Spleen (tissue), 11 donors: Measurements from ENCODE around the gene PPP1R3E. TPM values are rescaled to one million over a fixed set of nuclear protein-coding genes. Genes with fewer than 3 reads are reported as not detected.

Experiments
- DNase-seq: peaks from one replicate; pipeline ENCODE4 v3.0.0-alpha.2; 2020
- H3K27ac ChIP-seq, 8 donors: fragments of 200-600 bp; sonication (generic) in 7 of 8; 1 replicate in 4 of 8; 2 replicates in 4 of 8; pipeline versions ENCODE4 v1.5.0 to v1.8.0; 2016 to 2021; ENCODE audit warnings: inconsistent platforms in 4 of 8, mild to moderate bottlenecking in 4 of 8, moderate library complexity in 1 of 8
- H3K27me3 ChIP-seq, 7 donors: fragments of 200-600 bp; sonication (generic) in 6 of 7; replicated peaks in 1 of 7; 1 replicate in 4 of 7; 2 replicates in 3 of 7; pipeline versions ENCODE4 v1.5.0 to v1.8.0; 2016 to 2021; ENCODE audit warnings: inconsistent platforms in 3 of 7, mild to moderate bottlenecking in 1 of 7
- H3K36me3 ChIP-seq, 6 donors: fragments of 200-600 bp; sonication (generic) in 5 of 6; 1 replicate in 4 of 6; 2 replicates in 2 of 6; pipeline versions ENCODE4 v1.5.0 to v1.8.0; 2016 to 2021; ENCODE audit warnings: inconsistent platforms in 2 of 6
- H3K4me1 ChIP-seq, 6 donors: fragments of 200-600 bp; sonication (generic) in 5 of 6; 1 replicate in 3 of 6; 2 replicates in 3 of 6; pipeline versions ENCODE4 v1.5.0 to v1.8.0; 2016 to 2021; ENCODE audit warnings: inconsistent platforms in 3 of 6
- H3K4me3 ChIP-seq, 8 donors: fragments of 200-600 bp; sonication (generic) in 7 of 8; 1 replicate in 4 of 8; 2 replicates in 4 of 8; pipeline versions ENCODE4 v1.5.0 to v1.8.0; 2016 to 2021; ENCODE audit warnings: inconsistent platforms in 4 of 8, mild to moderate bottlenecking in 4 of 8, moderate library complexity in 2 of 8
- H3K9me3 ChIP-seq, 8 donors: fragments of 200-600 bp; sonication (generic) in 7 of 8; 1 replicate in 4 of 8; 2 replicates in 4 of 8; pipeline versions ENCODE4 v1.5.0 to v1.8.0; 2016 to 2021; ENCODE audit warnings: inconsistent platforms in 4 of 8
- POLR2A ChIP-seq, 3 donors: fragments of 450-650 bp; IDR thresholded peaks; one replicate each; pipeline ENCODE4 v1.5.1; 2017; ENCODE audit warnings: antibody characterized with exemption in 3 of 3, mild to moderate bottlenecking in 1 of 3
- POLR2AphosphoS5 ChIP-seq, 3 donors: sonication (generic); formaldehyde crosslinking; IDR thresholded peaks; one replicate each; pipeline ENCODE4 v1.5.1; 2017; ENCODE audit warnings: antibody characterized with exemption in 3 of 3
- WGBS, 5 donors: extraction: QIAGEN DNeasy Blood & Tissue Kit in 3 of 5; methylation state at CpG; one replicate each; pipeline versions ENCODE4 v1.1.5 to v1.1.7; 2013 to 2018; 5-methylcytosine and 5-hydroxymethylcytosine counted together
- intact Hi-C: fragments of 100-400 bp; cut with DNase I; formaldehyde crosslinking; loops from one replicate; pipeline ENCODE4 v1.15.0; 2023; ENCODE audit warnings: low total_unique reads
- polyA plus RNA-seq, 3 donors: library from polyadenylated mRNA; stranded (reverse); fragments of 200-250 nt; gene quantifications; one replicate each; pipeline ENCODE4 v1.2.1, GENCODE V29; 2013
- total RNA-seq, 7 donors: library from RNA; depleted of rRNA in 3 of 7; stranded (reverse); fragments of >200 nt in 3 of 7; fragmentation: NEBNext Ultra II Directional in 4 of 7; extraction: Animal tissue kit (Norgen Biotek cat#: 25700) in 4 of 7; gene quantifications; one replicate each; pipeline versions ENCODE4 v1.1.0 to v1.2.1, GENCODE V29; 2016 to 2021
- TF ChIP-seq, protein P1 (sequence below), 11 experiments: fragments of 200-600 bp in 7 of 11; fragments of 450-650 bp in 4 of 11; sonication (generic) in 4 of 11; IDR thresholded peaks in 8 of 11; conservative IDR thresholded peaks in 3 of 11; 1 replicate in 7 of 11; 2 replicates in 4 of 11; pipeline versions ENCODE4 v1.4.0 to v1.8.0; 2016 to 2021; ENCODE audit warnings: antibody characterized with exemption in 11 of 11, inconsistent platforms in 4 of 11, mild to moderate bottlenecking in 1 of 11
- donor health status: healthy with polysubstance abuse.
- donor health status: DM: no; HTN: no; CAD: no; lungs with moderate emphysema.
- donor health status: DM: no; HTN: no; CAD: no.
- donor health status: Bipolar disorder and iron deficiency.
- donor health status: healthy.
- donor health status: DM: no; HTN: no; CAD: no.
- donor health status: DM: yes; HTN: yes; CAD: no.

Gene PPP1R3E
- total and polyA plus RNA-seq, 10 donors, result 18.6 to 36.7 (median 24.6) TPM

DNA sequence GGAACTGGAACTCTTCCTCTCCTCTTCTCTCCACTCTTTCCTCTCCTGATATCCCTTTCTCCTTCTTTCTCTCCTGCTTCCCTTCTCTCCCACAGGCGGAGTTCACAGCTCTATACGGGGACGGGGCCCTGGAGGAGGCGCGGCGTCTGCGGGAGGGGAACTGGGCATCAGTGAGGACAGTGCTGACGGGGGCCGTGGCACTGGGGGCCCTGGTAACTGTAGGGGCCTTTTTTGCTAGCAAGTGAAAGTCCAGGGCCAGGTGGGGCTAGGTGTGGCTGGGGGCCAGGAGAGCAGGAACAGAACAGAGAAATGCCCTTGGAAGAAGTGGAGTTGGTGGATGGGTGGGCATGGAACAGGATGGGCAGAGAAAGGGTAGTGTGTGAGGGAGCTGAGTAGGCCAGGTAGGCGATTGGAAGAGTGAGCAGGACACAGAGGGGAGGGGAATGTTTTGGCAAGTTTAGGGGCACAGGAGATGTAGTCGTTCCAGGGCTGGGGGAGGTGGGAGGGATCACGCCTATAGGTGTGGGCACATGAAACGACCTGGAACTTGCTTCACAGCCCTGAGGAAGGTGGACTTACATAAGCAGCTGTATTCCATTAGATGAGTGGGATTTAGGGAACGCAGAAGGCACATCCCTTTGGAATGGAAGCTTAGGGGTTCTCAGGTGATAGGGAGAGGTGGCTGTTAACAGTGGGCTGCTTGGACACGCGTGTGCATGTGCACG is 6.2 kb upstream of the PPP1R3E start:
- H3K36me3 ChIP-seq, result peaks cover 0 to 48% (median 1%) of the 10 kb centered on the region in 6 donors
- no peaks in the 10 kb centered on the region for H3K27me3 ChIP-seq
- peak overlapping the region in 1 of 8 donors; percentile 86 for H3K27ac ChIP-seq
- peaks cover 8 to 52% (median 37%) of the 10 kb centered on the region in 6 donors for H3K4me1 ChIP-seq
- intact Hi-C loops, result no loop called here
- H3K4me3 ChIP-seq, result no peak overlapping the region
- no peak for TF ChIP-seq POLR2AphosphoS5 (IDR thresholded peaks at IDR 0.05)
- no peak for TF ChIP-seq POLR2A (IDR thresholded peaks at IDR 0.05)
- TF ChIP-seq, protein P1, sequence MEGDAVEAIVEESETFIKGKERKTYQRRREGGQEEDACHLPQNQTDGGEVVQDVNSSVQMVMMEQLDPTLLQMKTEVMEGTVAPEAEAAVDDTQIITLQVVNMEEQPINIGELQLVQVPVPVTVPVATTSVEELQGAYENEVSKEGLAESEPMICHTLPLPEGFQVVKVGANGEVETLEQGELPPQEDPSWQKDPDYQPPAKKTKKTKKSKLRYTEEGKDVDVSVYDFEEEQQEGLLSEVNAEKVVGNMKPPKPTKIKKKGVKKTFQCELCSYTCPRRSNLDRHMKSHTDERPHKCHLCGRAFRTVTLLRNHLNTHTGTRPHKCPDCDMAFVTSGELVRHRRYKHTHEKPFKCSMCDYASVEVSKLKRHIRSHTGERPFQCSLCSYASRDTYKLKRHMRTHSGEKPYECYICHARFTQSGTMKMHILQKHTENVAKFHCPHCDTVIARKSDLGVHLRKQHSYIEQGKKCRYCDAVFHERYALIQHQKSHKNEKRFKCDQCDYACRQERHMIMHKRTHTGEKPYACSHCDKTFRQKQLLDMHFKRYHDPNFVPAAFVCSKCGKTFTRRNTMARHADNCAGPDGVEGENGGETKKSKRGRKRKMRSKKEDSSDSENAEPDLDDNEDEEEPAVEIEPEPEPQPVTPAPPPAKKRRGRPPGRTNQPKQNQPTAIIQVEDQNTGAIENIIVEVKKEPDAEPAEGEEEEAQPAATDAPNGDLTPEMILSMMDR (IDR thresholded peaks at IDR 0.05 in 8 of 11, conservative IDR thresholded peaks at IDR 0.05 in 3 of 11), result no peak
- no peaks in the 10 kb centered on the region for H3K9me3 ChIP-seq
- WGBS, 5 donors, result 86 to 90% (median 89%) methylated on average over 17 of the region's 17 CpGs
- DNase-seq, result no peak

DNA sequence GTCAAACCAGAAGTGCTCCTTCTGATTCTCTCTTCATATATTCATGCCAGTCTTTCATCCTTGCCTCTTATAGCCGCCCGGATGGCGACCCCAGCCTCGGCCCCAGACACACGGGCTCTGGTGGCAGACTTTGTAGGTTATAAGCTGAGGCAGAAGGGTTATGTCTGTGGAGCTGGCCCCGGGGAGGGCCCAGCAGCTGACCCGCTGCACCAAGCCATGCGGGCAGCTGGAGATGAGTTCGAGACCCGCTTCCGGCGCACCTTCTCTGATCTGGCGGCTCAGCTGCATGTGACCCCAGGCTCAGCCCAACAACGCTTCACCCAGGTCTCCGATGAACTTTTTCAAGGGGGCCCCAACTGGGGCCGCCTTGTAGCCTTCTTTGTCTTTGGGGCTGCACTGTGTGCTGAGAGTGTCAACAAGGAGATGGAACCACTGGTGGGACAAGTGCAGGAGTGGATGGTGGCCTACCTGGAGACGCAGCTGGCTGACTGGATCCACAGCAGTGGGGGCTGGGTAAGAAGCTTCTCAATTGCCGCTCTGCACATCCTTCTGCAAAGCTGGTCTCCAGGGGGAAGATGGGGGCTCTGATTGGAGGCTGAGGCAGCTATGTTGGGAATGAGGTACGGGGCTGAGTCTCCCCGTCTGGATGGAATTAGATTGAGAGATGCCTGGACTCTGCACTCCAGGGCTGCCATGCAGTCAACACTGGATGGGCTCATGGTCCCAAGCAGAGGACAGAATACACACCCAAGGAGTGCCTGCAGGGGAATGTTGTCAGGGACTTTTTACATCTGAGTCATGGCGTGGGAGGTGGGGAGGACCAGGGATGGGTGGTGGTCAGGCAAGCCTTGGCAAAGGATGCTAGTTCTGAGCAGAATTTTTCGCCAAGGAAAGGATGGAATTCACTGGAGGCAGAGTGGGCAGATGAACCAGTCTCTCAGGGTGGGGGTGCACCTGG is 5.3 kb upstream of the PPP1R3E start:
- peak overlapping the region in 7 of 8 donors; percentile 47 to 77 (median 61) for H3K4me3 ChIP-seq
- intact Hi-C loops, result no loop called here
- 81 to 93% (median 91%) methylated on average over 12 to 22 of the region's 22 CpGs for WGBS, 5 donors
- no peak for DNase-seq
- no peaks in the 10 kb centered on the region for H3K9me3 ChIP-seq
- peak overlapping the region in 6 of 8 donors; percentile 82 to 88 (median 86) for H3K27ac ChIP-seq
- peaks cover 0 to 48% (median 1%) of the 10 kb centered on the region in 6 donors for H3K36me3 ChIP-seq
- H3K4me1 ChIP-seq, result peaks cover 10 to 61% (median 39%) of the 10 kb centered on the region in 6 donors
- TF ChIP-seq POLR2A (IDR thresholded peaks at IDR 0.05), result no peak
- no peak for TF ChIP-seq POLR2AphosphoS5 (IDR thresholded peaks at IDR 0.05)
- TF ChIP-seq, protein P1 (IDR thresholded peaks at IDR 0.05 in 8 of 11, conservative IDR thresholded peaks at IDR 0.05 in 3 of 11), result no peak
- H3K27me3 ChIP-seq, result no peaks in the 10 kb centered on the region

DNA sequence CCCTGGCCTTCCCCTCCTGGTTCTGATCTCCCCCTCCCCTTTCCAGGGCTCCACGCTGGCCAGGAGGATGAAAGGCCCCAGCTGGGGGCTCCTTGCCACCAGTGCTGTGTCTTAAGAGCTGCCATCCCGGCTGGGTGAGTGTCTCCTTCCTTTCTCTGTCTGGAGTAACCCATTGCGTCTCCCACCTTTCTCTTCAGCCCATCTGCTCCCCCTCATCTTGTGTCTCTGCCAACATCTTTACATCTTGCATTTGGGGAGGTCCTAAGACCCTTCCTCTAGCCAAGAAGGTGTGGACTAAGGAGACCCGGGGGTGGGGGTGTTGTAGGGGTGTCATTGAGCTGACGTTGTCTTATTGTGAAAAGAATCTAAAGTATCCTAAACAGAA is 4.5 kb upstream of the PPP1R3E start:
- DNase-seq, result no peak
- peak overlapping the region; percentile 47 to 77 (median 59) for H3K4me3 ChIP-seq
- H3K27me3 ChIP-seq, result no peaks in the 10 kb centered on the region
- TF ChIP-seq, protein P1 (IDR thresholded peaks at IDR 0.05 in 8 of 11, conservative IDR thresholded peaks at IDR 0.05 in 3 of 11), result no peak
- TF ChIP-seq POLR2A (IDR thresholded peaks at IDR 0.05) (no peak), POLR2AphosphoS5 (IDR thresholded peaks at IDR 0.05) (no peak)
- intact Hi-C loops, result no loop called here
- peak overlapping the region; percentile 39 to 88 (median 84) for H3K27ac ChIP-seq
- peaks cover 0 to 46% (median 1%) of the 10 kb centered on the region in 6 donors for H3K36me3 ChIP-seq
- H3K4me1 ChIP-seq, result peaks cover 11 to 68% (median 44%) of the 10 kb centered on the region in 6 donors
- H3K9me3 ChIP-seq, result no peaks in the 10 kb centered on the region
- WGBS, 5 donors, result 23 to 38% (median 36%) methylated on average over 5 of the region's 5 CpGs
